CD4-positive, CD25-positive, alpha-beta regulatory T cell (primary cell): ENCODE results near the gene SERINC5. TPM values are rescaled to one million over a fixed set of nuclear protein-coding genes. Genes with fewer than 3 reads are reported as not detected.

Experiments used
- ATAC-seq, 2 donors: fragments of 150-1000 bp; cut with Tn5 transposase; one replicate each; pipeline ENCODE4 v1.10.0; 2021; ENCODE audit warnings: low read depth in 2 of 2, moderate number of reproducible peaks in 2 of 2, moderate library complexity in 1 of 2
- DNase-seq, 3 donors: peaks; one replicate each; pipeline versions ENCODE4 v3.0.0 to v3.0.0-alpha.2; 2012 to 2022; ENCODE audit warnings: mixed read lengths in 1 of 3
- H3K27ac ChIP-seq: one replicate; pipeline ENCODE4 v1.7.0; 2013; ENCODE audit warnings: mild to moderate bottlenecking, low read length; ENCODE audit not compliant: insufficient read depth, poor library complexity, severe bottlenecking
- H3K27me3 ChIP-seq: one replicate; pipeline ENCODE4 v1.7.0; 2013; ENCODE audit warnings: low read length; ENCODE audit not compliant: control insufficient read depth, insufficient read depth
- H3K36me3 ChIP-seq: one replicate; pipeline ENCODE4 v1.7.0; 2013; ENCODE audit warnings: mild to moderate bottlenecking, low read length, moderate library complexity; ENCODE audit not compliant: control insufficient read depth, insufficient read depth
- H3K4me1 ChIP-seq: 2 replicates; pipeline ENCODE4 v1.7.0; 2013; ENCODE audit warnings: mild to moderate bottlenecking, low read length; ENCODE audit not compliant: insufficient read depth, control insufficient read depth, poor library complexity, severe bottlenecking
- H3K4me3 ChIP-seq: one replicate; pipeline ENCODE4 v1.7.0; 2013; ENCODE audit warnings: low read depth, mild to moderate bottlenecking, low read length, moderate library complexity
- H3K9me3 ChIP-seq, 2 experiments: 1 replicate in 1 of 2; 2 replicates in 1 of 2; pipeline ENCODE4 v1.7.0; 2013; ENCODE audit warnings: low read length in 2 of 2, mild to moderate bottlenecking in 1 of 2, moderate library complexity in 1 of 2; ENCODE audit not compliant: control insufficient read depth in 2 of 2
- H3K27ac Mint-ChIP-seq, 3 donors: one replicate each; pipeline ENCODE4 v1.8.0; 2020 to 2022; ENCODE audit warnings: mild to moderate bottlenecking in 3 of 3, mixed read lengths in 3 of 3, moderate library complexity in 2 of 3
- H3K27me3 Mint-ChIP-seq: one replicate; pipeline ENCODE4 v1.8.0; 2022; ENCODE audit warnings: mild to moderate bottlenecking, mixed read lengths
- H3K36me3 Mint-ChIP-seq: one replicate; pipeline ENCODE4 v1.8.0; 2020; ENCODE audit warnings: mixed read lengths
- H3K4me1 Mint-ChIP-seq, 4 donors: one replicate each; pipeline ENCODE4 v1.8.0; 2020 to 2022; ENCODE audit warnings: mixed read lengths in 4 of 4, mild to moderate bottlenecking in 1 of 4
- H3K4me3 Mint-ChIP-seq, 4 donors: one replicate each; pipeline ENCODE4 v1.8.0; 2020 to 2022; ENCODE audit warnings: mild to moderate bottlenecking in 4 of 4, mixed read lengths in 4 of 4, moderate library complexity in 3 of 4
- H3K9me3 Mint-ChIP-seq, 7 donors: one replicate each; pipeline ENCODE4 v1.8.0; 2020 to 2022; ENCODE audit warnings: mixed read lengths in 7 of 7, mild to moderate bottlenecking in 3 of 7, moderate library complexity in 2 of 7
- polyA plus RNA-seq, 4 donors: library from polyadenylated mRNA; unstranded; fragments of 300-500 nt; fragmentation: Illumina TruSeq; gene quantifications; one replicate each; pipeline ENCODE4 v1.2.3, GENCODE V29; 2021
- total RNA-seq: library from RNA; stranded (reverse); gene quantifications from one replicate; pipeline ENCODE4 v1.2.3, GENCODE V29; 2022

The SERINC5 gene
- total and polyA plus RNA-seq, 5 donors from 2014 or later = 12.7 to 80.3 (median 16.9) TPM

DNA sequence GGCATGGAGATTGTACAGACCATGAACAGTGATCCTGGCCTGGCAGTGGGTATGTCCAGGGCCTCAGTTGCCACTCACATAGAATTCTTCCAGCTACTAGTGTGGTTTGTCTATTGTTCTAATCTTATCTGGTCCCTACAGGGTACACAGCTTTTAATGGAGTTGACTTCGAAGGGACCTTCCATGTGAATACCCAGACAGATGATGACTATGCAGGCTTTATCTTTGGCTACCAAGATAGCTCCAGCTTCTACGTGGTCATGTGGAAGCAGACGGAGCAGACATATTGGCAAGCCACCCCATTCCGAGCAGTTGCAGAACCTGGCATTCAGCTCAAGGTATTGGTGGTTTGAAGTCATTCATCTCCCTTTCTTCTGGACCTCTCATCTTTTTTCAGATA, 176.9 kb downstream of the SERINC5 start:
- ATAC-seq = no peak
- Mint-ChIP-seq H3K36me3 (peaks cover 5% of the 10 kb centered on the region), H3K27ac (no peak overlapping the region)

DNA sequence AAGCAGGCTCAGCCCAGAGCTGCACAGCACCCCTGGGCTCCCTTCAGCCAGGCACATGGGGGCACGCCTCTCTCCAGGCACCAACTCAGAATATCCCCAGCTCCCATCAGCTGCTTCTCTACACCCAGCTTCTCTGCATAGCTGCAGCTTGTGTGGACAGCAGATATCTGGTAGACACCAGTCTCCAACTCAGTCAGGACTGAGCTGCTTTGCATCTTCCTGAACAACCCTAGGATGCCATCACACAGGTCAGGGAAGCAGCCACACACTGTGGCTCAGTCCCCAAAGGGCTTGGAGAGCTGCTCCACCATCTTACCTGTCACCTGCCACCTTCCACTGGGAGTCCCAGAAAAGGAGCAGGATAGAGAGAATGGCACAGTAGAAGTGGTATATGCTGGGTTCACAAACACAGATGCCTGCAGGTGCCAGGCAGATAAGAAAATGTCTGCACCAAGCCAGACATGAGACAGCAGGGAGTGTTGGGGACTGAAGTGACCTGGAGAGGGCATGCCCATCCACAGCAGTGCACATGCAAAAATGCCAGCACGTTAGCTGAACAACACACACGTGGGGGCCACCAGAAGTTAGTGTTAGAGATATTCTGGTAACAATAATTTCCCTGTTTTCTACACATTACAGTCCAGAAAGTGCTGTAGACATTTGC, 178.7 kb downstream of the SERINC5 start:
- peaks cover 9% of the 10 kb centered on the region for H3K36me3 Mint-ChIP-seq

More for the DNA sequence above, 176.9 kb downstream of the SERINC5 start:
- Mint-ChIP-seq H3K4me3 (no peak overlapping the region), H3K27me3 (no peaks in the 10 kb centered on the region), H3K4me1 (peaks cover 4 to 14% (median 6%) of the 10 kb centered on the region in 4 donors), H3K9me3 (no peaks in the 10 kb centered on the region)
- Histone ChIP-seq H3K36me3 (no peaks in the 10 kb centered on the region), H3K4me1 (peaks cover 9% of the 10 kb centered on the region), H3K27ac (no peak overlapping the region), H3K4me3 (no peak overlapping the region), H3K27me3 (no peaks in the 10 kb centered on the region), H3K9me3 (no peaks in the 10 kb centered on the region)
- no peak for DNase-seq

DNA sequence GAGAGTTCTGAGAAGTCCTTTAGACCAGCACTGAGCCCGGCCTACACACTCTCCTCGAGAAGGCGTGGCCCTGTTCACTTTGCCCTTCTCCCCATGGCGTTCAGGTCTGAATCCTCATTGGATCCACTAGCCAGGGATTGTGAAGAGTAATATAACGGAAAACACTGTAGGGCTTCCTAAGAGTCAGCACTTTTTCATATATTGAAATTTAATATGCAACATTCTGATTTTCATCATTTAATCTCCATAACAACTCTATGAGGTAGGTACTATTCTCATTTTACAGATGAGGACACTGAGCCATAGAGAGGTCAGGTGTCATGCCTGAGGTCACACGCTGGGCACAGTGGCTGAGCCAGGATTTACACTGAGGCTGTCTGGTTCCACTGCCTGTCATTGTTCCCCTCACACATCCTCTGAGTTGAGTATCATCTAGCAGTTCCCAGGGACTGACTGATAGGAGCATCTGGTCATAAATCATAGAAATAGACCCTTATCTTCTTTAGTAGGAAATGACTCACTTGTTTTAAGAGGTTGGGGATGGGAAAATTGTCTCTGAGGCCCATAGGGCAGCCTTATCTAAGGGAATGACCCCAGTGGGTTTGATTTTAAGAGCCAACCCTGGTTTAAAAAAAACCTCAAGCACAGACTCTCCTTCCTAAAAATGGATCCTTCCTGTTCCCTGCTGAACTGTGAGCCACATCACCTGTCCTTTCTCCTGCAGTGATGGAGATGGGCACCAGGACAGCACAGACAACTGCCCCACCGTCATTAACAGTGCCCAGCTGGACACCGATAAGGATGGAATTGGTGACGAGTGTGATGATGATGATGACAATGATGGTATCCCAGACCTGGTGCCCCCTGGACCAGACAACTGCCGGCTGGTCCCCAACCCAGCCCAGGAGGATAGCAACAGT, 179.5 kb downstream of the SERINC5 start:
- H3K27ac ChIP-seq = no peak overlapping the region
- H3K4me3 Mint-ChIP-seq = no peak overlapping the region
- ATAC-seq (no peak), DNase-seq (no peak)
- H3K9me3 Mint-ChIP-seq = no peaks in the 10 kb centered on the region
- H3K4me3 ChIP-seq = no peak overlapping the region
- H3K4me1 Mint-ChIP-seq = no peaks in the 10 kb centered on the region
- no peaks in the 10 kb centered on the region for H3K27me3 ChIP-seq
- H3K36me3 ChIP-seq = no peaks in the 10 kb centered on the region
- H3K27ac Mint-ChIP-seq = no peak overlapping the region
- H3K36me3 Mint-ChIP-seq = peaks cover 16% of the 10 kb centered on the region
- H3K4me1 ChIP-seq = no peaks in the 10 kb centered on the region
- H3K9me3 ChIP-seq = no peaks in the 10 kb centered on the region
- no peaks in the 10 kb centered on the region for H3K27me3 Mint-ChIP-seq

More for the DNA sequence above, 178.7 kb downstream of the SERINC5 start:
- Mint-ChIP-seq H3K9me3 (no peaks in the 10 kb centered on the region), H3K27ac (no peak overlapping the region), H3K27me3 (no peaks in the 10 kb centered on the region), H3K4me3 (no peak overlapping the region), H3K4me1 (peaks cover 0 to 3% (median 0%) of the 10 kb centered on the region in 4 donors)
- no peaks in the 10 kb centered on the region for H3K9me3 ChIP-seq
- ATAC-seq (no peak), DNase-seq (no peak)
- no peaks in the 10 kb centered on the region for H3K36me3 ChIP-seq
- no peak overlapping the region for H3K4me3 ChIP-seq
- H3K27ac ChIP-seq = no peak overlapping the region
- H3K27me3 ChIP-seq = no peaks in the 10 kb centered on the region
- H3K4me1 ChIP-seq = no peaks in the 10 kb centered on the region

DNA sequence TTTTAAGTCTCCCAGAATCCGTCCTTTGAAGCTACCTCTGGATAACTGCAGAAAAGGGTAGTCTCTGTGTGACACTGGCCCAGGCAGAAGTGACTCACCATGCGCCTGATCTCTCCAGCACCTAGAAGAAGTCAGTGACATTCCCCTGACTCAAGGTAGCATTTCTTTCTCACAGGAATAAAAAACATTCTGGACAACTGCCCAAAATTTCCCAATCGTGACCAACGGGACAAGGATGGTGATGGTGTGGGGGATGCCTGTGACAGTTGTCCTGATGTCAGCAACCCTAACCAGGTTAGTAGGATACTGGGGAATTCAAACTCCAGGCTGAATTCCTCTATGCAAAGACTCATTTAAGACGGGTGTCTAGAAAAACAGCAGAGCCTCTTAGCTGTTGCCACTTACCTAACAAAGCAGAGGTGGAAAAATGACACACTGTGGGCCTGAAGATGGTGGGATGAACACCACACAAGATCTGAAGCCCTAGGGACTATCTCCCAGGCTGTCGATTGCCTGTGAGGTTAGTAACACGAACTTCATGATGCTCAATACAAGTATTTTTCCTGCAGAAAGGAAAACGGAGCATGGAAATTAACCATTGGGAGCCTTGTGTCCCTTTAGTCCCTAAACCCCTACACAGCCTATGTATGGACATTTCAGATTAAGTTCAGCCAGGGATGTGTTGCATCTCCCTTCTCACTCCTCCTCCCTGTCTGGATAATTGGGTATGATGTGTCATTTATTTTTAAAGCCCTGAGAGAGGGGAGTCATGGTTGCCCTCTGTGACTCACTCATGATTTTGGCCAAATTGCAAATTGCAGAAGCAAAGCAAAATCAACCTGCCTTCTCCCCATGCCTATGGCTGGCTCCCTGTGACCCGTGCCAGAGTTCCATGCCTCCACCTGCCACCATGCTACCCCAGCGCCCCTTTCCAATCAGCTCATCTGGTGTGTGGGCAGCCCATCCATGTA, 183.5 kb downstream of the SERINC5 start:
- Mint-ChIP-seq H3K27ac (peak overlapping the region in 1 of 3 donors; percentile 56), H3K4me1 (no peaks in the 10 kb centered on the region), H3K27me3 (peaks cover 4% of the 10 kb centered on the region), H3K36me3 (peaks cover 22% of the 10 kb centered on the region), H3K9me3 (no peaks in the 10 kb centered on the region), H3K4me3 (no peak overlapping the region)
- ATAC-seq (no peak), DNase-seq (no peak)
- no peaks in the 10 kb centered on the region for H3K9me3 ChIP-seq
- no peaks in the 10 kb centered on the region for H3K36me3 ChIP-seq
- no peaks in the 10 kb centered on the region for H3K27me3 ChIP-seq
- no peaks in the 10 kb centered on the region for H3K4me1 ChIP-seq
- no peak overlapping the region for H3K4me3 ChIP-seq
- no peak overlapping the region for H3K27ac ChIP-seq

DNA sequence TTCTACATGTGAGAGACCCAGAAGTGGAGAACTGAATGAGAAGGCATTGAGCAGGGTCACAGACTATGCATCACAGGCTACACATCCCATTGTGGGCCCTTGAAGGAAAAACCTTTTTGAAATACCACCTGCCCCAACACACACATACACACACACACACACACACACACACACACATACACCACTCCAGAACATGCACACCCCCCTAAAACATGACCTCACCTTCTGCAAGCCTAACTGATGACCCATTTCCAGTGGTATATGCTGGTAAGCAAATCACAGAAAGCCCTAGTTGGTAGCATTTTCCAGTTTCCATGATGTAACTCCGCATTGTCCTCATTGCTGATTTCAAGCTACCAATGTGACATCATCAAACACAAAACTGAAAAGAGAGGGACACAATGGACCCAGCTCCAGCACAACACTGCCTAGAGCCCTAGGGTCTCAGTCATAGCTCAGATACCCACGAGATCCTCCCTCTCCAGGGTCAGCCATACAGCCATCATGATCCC, 184.3 kb downstream of the SERINC5 start:
- Mint-ChIP-seq H3K9me3 (no peaks in the 10 kb centered on the region), H3K36me3 (peaks cover 21% of the 10 kb centered on the region), H3K4me1 (no peaks in the 10 kb centered on the region), H3K27ac (no peak overlapping the region), H3K4me3 (no peak overlapping the region), H3K27me3 (peaks cover 4% of the 10 kb centered on the region)
- no peak overlapping the region for H3K4me3 ChIP-seq
- no peaks in the 10 kb centered on the region for H3K27me3 ChIP-seq
- ATAC-seq (no peak), DNase-seq (no peak)
- H3K4me1 ChIP-seq = no peaks in the 10 kb centered on the region
- H3K36me3 ChIP-seq = no peaks in the 10 kb centered on the region
- no peaks in the 10 kb centered on the region for H3K9me3 ChIP-seq
- no peak overlapping the region for H3K27ac ChIP-seq

DNA sequence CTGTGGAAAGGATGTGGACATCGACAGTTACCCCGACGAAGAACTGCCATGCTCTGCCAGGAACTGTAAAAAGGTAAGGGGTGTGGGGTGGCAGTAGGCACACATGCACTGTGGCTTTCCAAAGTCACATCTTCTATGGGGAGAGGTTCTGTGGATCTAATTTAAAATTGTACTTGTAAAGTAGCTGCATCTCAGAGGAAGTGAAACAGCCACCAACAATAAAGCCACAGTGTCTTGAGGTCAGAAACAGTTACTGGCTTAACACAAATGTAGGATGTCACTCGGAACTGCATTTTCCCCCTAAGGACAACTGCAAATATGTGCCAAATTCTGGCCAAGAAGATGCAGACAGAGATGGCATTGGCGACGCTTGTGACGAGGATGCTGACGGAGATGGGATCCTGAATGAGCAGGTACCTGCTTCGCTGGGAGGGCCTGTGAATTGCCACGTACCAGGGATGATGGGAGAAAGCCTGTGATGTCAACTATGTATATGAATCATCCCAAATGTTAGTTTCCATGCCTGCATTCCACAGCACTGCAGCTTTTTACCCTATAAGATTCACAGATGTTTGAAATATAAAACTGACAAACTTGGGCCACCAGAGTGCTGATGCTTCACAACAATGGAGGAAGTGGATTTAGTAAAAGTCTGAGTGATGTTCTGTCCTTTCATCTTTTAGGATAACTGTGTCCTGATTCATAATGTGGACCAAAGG, 185.4 kb downstream of the SERINC5 start:
- Histone ChIP-seq H3K4me1 (no peaks in the 10 kb centered on the region), H3K27ac (no peak overlapping the region), H3K4me3 (no peak overlapping the region), H3K36me3 (no peaks in the 10 kb centered on the region), H3K9me3 (no peaks in the 10 kb centered on the region), H3K27me3 (no peaks in the 10 kb centered on the region)
- Mint-ChIP-seq H3K9me3 (no peaks in the 10 kb centered on the region), H3K27me3 (peaks cover 4% of the 10 kb centered on the region), H3K27ac (no peak overlapping the region), H3K4me1 (no peaks in the 10 kb centered on the region), H3K4me3 (no peak overlapping the region), H3K36me3 (peaks cover 21% of the 10 kb centered on the region)
- ATAC-seq = no peak
- no peak for DNase-seq

DNA sequence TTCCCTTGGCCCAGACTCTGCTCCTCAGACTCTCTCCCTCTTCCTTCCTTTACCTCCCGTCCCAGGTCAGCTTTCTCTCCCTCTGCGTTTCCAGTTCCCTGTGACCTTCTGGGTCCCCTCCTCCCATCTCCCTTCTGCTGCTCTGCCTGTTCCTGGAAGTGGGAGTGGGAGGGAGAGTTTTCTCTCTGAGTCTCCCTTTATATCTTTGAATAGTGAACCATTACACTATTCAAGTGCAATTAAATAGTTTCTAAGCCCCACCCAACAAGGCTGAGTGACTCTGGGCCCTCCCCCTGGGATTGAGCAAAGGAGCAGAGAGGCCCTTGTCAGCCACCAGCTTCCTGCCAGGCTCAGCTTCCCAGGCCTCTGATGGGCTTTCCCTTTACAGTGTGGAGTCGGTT, 185.9 kb downstream of the SERINC5 start:
- Histone ChIP-seq H3K27me3 (no peaks in the 10 kb centered on the region), H3K27ac (no peak overlapping the region), H3K4me3 (no peak overlapping the region), H3K4me1 (no peaks in the 10 kb centered on the region), H3K9me3 (no peaks in the 10 kb centered on the region), H3K36me3 (no peaks in the 10 kb centered on the region)
- DNase-seq = no peak
- Mint-ChIP-seq H3K27ac (no peak overlapping the region), H3K9me3 (no peaks in the 10 kb centered on the region), H3K27me3 (peaks cover 4% of the 10 kb centered on the region), H3K4me1 (no peaks in the 10 kb centered on the region), H3K4me3 (no peak overlapping the region), H3K36me3 (peaks cover 21% of the 10 kb centered on the region)
- no peak for ATAC-seq
